Activated gamma-delta T cell (primary cell): Measurements from ENCODE around the gene RPS3A.
"Not testable (repeated sequence)": the region's sequence is repeated elsewhere in the genome, so short reads cannot be mapped to it uniquely, and the experiment has no call there.

Source experiments
- DNase-seq: peaks from one replicate; lab custom pipeline; 2025; lab: John Stamatoyannopoulos, UW
- total RNA-seq, 2 donors: gene quantifications; one replicate each; lab custom pipeline; 2026; lab: John Stamatoyannopoulos, UW

RPS3A gene
- total RNA-seq, result 959 to 1,052 reads per million in 2 donors

DNA sequence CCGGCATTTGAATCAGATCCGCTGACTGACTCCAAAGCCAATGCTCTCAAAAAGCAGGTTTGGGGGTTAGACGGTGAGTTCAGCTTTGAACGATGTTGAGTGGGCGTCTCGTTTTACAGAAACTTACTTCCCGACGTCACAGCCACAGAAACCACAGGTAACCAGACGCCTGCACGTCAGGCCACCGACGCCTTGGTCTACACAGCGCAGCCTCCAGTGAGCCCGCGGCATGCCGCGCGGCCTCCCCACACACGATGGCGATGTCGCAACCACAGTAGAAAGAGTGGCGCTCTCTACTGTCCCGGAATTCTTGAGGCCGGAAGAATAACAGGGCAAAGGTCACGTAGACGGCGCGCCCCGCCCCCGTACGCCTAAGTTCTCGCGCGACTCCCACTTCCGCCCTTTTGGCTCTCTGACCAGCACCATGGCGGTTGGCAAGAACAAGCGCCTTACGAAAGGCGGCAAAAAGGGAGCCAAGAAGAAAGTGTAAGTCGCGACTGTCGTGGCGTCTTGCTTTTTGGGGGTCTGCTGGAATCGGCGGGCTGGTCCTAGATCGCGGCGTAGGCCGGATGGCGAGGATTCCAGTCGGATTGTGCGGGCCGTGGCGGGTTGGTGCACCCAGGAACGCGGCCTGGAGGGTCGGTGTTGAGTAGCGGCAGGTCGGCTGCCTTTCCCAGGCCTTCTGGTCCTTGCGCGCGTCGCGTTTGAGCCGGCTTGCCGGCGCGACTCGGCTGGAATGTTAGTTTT is at the start of gene RPS3A:
Gene RPS3A (plus strand): TSS at position 400 of the 747 bp plus-strand sequence. CDS start 25 bp downstream, at position 425.
- DNase-seq, result peak; percentile 97

DNA sequence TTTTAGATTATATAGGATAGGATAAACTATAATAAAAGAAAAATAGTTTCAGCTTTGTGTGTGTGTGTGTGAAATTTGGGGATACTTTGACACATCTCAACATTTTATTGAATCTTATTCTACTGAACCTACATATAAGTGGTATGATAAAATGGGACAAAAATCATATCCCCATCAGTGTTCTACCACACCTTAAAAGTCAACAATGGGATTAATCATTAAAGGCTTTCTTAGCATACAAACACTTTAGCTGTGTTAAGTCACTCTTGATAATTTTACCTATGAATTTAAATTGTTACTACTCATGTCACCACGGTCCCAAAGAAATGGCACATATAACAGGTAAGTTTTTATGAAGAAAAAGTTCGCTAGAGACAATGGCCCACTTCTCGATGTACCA is 46.6 kb upstream of the RPS3A start:
- DNase-seq, result no peak

DNA sequence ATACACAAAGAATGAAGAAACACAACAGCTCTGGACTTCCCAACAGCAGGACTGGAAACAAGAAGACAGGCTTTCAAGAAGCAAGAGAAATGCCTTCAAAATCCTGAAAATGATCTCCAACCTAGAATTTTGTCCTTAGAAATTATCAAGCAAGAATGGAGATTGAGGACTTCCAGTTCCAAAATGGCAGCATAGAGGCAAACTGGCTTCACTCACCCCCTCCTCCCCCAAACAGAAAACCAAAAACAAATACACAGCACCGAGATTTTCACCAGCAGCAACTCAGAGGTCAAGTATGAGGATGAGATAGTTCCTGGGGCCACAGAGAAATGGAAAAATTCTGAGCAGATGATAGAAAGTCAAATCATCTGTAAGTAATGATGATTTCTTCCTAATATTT is 43.9 kb upstream of the RPS3A start:
- no peak for DNase-seq

DNA sequence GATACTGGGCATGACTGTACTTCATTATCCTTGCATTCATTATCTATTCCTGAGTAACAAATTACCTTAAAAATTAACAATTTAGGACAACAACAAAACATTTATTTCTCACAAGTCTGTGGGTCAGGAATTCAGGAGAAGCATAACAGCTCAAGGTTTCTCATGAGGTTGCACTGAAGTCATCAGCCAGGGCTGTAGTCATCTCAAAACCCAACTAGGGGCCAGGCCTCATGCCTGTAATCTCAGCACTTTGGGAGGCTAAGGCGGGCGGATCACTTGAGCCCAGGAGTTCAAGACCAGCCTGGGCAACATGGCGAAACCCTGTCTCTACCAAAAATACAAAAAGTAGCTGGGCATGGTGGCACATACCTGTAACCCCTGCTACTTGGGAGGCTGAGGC is 36.3 kb upstream of the RPS3A start:
- not testable (repeated sequence) for DNase-seq

DNA sequence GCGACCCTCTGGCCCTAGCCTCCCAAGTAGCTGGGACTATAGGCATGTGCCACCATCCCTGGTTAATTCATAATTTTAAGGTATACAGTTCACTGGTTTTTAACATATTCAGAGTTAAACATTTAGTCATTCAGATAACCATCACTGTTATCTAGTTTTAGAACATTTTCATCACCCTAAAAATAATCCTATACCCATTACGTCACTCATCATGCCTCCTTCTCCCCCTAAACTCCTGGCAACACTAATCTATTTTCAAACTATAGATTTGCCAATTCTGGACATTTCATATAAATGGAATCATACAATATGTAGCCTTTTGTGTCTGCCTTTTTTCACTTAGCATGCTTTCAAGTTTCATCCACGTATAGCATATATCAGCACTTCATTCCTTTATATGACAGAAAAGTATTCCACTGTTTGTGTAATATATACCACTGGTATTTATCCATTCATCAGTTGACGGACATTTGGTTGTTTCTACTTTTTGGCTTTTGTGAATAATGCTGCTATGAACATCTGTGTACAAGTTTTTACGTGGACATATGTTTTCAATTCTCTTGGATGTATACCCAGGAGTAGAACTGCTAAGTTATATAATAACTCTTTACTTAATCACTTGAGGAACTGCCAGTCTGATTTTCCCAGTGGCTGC is 32.0 kb upstream of the RPS3A start:
- no peak for DNase-seq

DNA sequence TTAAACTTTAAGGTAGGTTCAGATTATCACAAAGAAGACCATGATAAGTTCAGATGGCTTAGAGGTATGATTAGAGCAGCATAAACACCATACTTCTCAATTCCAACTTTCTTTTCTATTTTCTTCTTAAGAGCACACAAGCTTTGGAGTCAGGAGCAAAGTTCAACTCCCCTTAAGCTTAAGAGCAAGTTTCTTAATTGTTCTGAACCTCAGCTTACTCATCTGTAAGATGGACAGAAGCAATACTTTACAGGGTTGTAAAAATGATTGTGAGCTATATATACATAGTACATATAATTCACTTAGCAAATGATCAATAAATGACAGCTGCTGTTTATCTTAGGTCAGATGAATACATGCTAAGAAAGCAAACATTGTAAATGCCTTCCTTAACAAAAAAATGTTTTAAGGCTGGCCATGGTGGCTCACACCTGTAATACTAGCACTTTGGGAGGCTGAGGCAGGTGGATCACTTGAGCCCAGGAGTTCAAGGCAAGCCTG is 25.0 kb upstream of the RPS3A start:
- no peak for DNase-seq

DNA sequence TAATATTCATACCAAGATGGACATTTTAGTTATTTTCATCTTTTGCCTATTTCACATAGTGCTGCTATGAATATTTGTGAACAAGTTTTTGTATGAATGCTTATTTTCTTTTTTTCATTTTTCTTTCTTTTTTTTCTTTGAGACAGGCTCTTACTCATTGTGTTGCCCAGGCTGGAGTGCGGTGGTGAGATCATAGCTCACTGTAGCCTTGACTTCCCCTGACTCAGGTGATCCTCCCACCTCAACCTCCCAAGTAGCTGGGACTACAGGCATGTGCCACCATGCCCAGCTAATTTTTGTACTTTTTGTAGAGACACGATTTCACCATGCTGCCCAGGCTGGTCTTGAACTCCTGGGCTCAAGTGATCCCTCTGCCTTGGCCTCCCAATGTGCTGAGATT is 21.4 kb upstream of the RPS3A start:
- not testable (repeated sequence) for DNase-seq

DNA sequence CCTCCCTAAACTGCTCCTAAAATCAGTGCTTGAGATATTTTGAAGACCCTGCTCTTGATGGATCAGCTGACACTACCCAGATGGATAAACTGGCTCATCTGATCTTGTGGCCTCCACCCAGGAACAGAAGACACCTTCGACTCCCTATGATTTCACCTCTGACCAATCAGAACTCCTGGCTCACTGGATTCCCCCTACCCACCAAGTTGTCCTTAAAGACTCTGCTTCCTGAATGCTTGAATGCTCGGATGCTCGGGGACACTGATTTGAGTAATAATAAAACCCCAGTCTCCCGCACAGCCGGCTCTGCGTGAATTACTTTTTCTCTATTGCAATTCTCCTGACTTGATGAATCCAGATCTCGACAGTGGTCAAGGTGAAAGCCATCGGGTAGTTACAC is 12.0 kb upstream of the RPS3A start:
- no peak for DNase-seq

DNA sequence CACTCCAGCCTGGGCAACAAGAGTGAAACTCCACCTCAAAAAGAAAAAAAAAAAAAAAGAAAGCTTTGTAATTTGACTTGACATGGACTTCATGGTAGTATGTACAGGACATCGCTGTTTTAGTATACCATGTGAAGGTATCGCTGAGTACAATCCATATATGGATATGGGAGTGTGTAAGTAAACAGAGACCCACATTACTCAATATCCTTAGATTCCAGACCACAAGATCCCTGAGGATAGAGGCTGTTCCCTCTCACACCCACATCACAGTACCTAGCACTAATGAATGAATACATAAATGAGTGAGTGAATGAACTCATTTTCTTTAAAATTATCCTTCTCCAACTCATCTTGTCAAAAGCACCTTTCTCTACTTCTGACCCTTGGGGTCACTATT is 8.4 kb upstream of the RPS3A start:
- no peak for DNase-seq

DNA sequence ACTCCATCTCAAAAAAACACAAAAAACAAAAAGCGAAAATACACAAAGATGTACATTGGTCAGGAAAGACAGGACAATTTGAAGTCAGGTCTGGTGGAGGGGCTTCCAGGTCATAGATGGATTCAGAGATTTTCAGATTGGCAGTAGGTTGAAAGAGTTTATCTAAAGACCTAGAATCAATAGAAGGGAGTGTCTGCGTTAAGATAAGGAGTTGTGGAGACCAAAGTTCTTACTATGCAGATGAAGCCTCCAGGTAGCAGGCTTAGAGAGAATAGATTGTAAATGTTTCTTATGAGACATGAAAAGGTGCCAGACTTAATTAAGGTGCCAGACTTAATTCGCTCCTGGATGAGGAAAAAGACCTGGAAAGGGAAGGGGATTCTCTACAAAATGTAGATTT is 6.9 kb upstream of the RPS3A start:
- no peak for DNase-seq

DNA sequence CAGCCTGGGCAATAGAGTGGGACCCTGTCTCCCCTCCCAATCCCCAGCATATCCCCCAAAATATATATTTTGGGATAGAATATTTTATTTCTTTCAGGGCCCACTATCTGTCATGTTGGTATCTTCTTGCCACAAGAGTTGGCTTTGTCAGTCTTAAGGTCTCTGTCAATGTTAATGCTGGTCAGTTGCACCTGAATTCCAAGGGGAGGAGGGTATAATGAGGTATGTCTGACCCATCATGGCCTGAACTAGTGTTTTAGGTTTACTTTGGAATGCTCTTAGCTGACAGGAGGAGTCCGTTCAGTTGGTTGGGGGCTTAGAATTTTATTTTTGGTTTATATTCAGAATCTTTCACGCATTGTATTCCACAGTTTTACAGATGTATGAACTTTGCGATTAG is 6.2 kb upstream of the RPS3A start:
- DNase-seq, result no peak

DNA sequence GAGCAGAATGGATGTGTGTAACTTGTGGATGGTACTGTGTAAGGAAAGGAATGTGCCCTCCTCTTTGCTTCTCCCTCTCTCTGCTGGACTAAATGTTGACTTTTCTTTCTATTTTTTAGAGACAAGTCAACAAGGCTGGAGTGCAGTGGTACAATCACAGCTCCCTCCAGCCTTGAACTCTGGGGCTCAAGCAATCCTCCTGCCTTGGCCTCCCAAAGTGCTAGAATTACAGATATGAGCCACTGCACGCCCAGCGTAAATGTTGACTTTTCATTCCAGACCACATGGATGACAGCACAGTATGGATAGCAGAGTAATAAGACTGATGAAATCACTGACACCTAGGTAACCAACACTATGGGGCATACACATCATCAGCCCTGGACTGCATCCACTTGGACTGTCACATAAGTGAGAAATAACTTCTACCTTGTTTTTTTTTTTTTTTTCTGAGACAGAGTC is 5.1 kb upstream of the RPS3A start:
- DNase-seq, result no peak

DNA sequence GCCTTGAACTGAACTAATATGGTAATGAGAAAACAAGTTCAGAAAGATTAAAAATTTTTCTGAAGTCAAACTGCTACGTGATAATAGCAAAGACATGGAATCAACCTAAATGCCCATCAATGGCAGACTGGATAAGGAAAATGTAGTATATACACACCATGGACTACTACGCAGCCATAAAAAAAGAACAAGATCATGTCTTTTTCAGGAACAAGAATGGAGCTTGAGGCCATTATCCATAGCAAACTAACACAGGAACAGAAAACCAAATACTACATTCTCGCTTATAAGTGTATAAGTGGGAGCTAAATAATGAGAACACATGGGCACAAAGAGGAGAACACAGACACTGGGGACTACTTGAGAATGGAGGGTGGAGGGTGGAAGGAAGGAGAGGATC is 4.3 kb upstream of the RPS3A start:
- no peak for DNase-seq

DNA sequence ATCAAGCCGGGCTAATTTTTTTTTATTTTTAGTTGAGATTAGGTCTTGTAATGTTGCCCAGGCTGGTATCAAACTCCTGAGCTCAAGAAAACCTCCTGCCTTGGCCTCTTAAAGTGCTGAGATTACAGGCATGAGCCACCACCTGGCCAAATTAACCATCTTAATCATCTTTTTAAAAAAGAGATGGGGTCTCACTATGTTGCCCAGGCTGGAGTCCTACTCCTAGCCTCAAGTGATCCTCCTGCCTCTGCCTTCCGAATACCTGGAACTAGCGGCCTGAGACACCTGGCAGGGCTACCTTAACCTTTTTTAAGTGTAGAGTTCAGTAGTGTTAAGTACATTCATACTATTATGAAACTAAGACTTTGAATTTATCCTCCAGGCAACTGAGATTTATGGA is 1.7 kb upstream of the RPS3A start:
- no peak for DNase-seq

DNA sequence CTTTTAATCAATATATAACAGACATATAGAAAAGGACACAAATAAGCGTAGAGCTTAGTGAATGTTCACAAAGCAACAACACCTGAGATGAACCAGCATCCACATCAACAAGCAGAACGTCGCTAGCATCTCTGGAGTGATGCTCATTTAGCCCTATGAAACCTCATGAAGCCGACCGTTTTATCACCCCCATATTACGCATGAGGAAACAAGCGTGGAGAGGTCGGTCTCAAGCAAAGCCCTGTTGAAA is 524 bp upstream of the RPS3A start:
- no peak for DNase-seq

DNA sequence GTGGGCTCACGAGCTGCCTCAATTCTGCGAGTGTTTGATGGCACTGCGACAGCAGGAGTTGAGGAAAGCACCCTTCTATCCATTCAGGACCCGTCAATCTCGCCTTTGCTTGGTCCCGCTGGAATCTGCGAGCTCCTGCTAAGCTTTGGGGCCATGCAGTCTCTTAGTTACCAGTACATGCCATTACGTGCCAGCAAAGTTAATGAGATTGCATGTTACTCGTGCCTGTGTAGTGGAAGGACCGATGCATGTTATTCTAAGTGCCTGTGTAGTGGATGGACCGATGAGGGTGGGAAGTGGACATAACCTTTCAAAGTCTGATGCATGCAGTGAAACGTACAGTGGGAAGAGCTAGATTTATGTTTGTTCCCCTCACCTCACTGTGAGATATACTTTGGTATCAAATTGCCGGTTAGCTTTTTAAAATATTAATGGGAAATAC is 569 bp downstream of the RPS3A start:
- no peak for DNase-seq

DNA sequence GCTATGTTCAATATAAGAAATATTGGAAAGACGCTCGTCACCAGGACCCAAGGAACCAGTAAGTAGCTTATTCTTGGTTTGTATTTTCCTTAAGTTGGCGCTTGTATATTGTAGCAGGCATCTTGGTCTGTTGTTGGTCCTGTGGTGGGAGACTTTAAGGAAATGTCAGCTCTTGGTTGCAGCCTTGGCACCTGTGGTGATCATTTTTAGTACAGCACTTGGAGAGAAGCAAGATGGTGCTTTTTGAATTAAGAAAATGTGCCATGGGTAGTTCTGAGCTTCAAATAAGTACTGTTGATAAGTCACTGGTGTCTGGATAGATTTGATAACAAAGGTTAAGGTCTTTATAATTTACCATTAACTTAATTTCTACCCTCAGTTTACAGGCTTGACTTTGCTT is 1.1 kb downstream of the RPS3A start:
- DNase-seq, result no peak

DNA sequence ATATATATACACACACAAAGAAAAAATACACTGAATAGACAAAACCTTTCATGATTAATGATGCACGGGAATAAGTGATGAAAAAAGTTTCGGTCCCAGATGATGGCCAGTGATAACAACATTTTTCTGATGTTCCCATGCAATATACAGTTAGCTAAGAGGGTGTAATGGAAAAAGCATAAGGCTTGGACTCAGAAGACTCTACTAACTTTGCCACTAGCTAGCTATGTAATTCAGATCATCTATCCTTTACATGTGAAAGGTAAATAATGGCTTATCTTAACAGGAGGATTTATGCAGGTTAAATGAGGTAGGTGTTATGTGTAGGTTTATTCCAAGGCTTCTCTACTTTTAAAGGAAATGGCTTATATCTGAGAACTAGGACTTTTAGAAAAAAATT is 4.3 kb downstream of the RPS3A start:
- DNase-seq, result no peak

DNA sequence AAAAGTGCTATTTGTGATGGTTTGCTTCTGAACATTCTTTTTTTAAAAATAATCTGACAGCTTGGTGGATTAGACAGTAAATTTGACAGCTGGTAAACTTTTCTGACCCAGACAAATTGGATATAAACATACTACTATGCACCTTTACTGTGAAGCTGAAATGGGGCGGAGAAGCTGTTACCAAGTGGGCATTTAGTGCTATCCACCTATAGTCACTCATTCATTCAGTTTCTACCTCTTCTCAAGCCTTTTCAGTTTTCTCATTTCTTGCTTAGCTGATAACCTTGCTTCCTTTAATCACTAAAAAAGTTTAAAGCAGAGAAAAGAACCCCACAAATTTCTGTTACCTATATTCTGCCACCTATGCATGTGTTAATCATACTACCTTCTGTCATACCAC is 5.2 kb downstream of the RPS3A start:
- DNase-seq, result no peak

DNA sequence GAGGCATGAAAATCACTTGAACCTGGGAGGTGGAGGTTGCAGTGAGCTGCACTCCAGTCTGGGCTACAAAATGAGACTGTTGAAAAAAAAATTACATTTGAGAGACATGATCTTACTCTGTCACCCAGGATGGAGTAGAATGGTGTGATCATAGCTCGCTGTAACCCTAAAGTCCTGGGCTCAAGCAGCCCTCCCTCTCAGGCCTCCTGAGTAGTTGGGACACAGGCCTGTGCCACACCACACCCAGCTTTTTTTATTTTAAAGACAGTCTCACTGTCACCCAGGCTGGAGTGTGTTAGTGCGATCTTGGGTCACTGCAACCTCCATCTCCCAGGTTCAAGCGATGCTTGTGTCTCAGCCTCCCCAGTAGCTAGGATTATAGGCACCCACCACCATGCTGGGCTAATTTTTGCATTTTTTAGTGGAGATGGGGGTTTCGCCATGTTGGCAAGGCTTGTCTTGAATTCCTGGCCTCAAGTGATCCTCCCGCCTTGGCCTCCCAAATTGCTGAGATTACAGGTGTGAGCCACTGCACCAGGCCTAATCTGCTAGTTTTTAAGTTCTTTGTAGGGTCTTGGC is 6.1 kb downstream of the RPS3A start:
- DNase-seq, result no peak

DNA sequence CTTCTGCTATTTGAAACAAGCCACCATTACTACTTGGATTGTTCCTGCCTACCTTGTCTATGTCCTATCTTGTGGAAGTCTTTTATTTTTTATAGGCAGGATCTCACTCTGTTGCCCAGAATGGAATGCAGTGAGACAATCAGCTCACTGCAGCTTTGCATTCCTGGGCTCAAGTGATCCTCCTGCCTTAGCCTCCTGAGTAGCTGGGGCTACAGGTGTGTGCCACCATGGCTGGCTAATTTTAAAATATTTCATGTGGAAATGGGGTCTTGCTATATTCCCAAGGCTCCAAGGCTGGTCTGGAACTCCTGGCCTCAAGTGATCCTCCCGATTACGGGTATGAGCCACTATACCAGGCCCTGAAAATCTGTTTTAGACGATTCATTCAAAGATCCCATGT is 7.6 kb downstream of the RPS3A start:
- DNase-seq, result no peak

DNA sequence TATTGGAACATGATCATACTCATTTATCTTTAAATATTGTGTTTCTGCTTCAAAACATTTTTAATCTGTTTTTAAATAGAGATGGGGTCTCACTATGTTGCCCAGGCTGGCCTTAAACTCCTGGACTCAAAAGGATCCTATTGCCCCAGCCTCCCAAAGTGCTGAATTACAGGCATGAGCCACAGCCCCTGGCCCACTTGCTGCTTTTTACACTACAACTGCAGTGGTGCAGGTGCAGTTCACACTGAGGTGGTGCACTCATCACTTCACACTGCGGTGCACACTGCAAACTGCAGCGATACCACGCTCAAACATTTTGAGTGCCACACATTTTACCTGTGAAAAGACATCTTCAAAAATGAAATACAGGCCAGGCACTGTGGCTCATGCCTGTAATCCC is 10.8 kb downstream of the RPS3A start:
- DNase-seq, result no peak

DNA sequence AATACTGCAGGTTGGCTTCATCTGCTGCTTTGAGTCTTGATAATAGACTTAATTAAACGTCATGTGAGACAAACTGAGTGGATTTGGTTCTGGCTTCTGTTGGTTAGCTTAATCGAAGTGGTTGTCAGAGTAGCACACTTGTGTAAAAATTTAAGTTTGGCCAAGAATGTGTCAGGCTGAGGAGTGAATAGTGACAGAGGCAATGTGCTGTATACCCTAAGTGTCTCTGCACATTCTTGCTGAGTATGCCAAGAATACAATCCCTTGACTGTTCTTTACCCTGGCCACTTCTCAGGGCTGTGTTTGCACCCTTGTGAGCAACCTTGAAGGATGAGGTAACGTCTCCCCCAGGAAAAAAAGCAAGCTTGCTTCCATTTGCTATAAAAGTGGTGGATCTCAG is 14.9 kb downstream of the RPS3A start:
- DNase-seq, result no peak
